Limb (tissue), 2 donors: Measurements from ENCODE around the gene KIAA0513.

Experiments used
- DNase-seq, 2 donors: peaks; one replicate each; pipeline ENCODE4 v3.0.0-alpha.2; 2016; ENCODE audit errors: extremely low spot score in 2 of 2

Gene KIAA0513

GRCh38 chr16:85069171-85069570, 41.6 kb downstream of the KIAA0513 start:
- no peak for DNase-seq

- no peak for DNase-seq
Observed at GRCh38 chr16:85072076-85072860, 44.7 kb downstream of the KIAA0513 start.

GRCh38 chr16:85072947-85073346, 45.4 kb downstream of the KIAA0513 start:
- DNase-seq = peak in 1 of 2 donors; percentile 27

- no peak for DNase-seq
Observed at GRCh38 chr16:85074225-85074914, 46.8 kb downstream of the KIAA0513 start.

- DNase-seq = no peak
Observed at GRCh38 chr16:85075236-85075924, 47.8 kb downstream of the KIAA0513 start.

- no peak for DNase-seq
Observed at GRCh38 chr16:85077039-85077438, 49.4 kb downstream of the KIAA0513 start.

- DNase-seq = no peak
Observed at GRCh38 chr16:85077576-85078125, 50.1 kb downstream of the KIAA0513 start.

GRCh38 chr16:85078226-85078625, 50.6 kb downstream of the KIAA0513 start:
- peak in 1 of 2 donors; percentile 8 for DNase-seq

GRCh38 chr16:85078952-85079351, 51.4 kb downstream of the KIAA0513 start:
- peak in 1 of 2 donors; percentile 18 for DNase-seq

- peak in 1 of 2 donors; percentile 22 for DNase-seq
Observed at GRCh38 chr16:85079785-85080570, 52.4 kb downstream of the KIAA0513 start.

- DNase-seq = no peak
Observed at GRCh38 chr16:85081038-85081437, 53.4 kb downstream of the KIAA0513 start.

- DNase-seq = no peak
Observed at GRCh38 chr16:85081765-85082164, 54.2 kb downstream of the KIAA0513 start.

GRCh38 chr16:85082173-85083050, 54.8 kb downstream of the KIAA0513 start:
- DNase-seq = no peak

GRCh38 chr16:85083051-85083639, 55.5 kb downstream of the KIAA0513 start:
- DNase-seq = no peak

- no peak for DNase-seq
Observed at GRCh38 chr16:85084841-85085510, 57.4 kb downstream of the KIAA0513 start.

- DNase-seq = no peak
Observed at GRCh38 chr16:85085721-85086120, 58.1 kb downstream of the KIAA0513 start.

- peak; percentile 13 to 74 for DNase-seq
Observed at GRCh38 chr16:85086347-85087291, 59.0 kb downstream of the KIAA0513 start.
